Pulmonary artery endothelial cell (primary cell): Measurements from ENCODE around the gene FAM13A. TPM values are rescaled to one million over a fixed set of nuclear protein-coding genes. Genes with fewer than 3 reads are reported as not detected.
A peak's percentile ranks its signal among the peaks of the same experiment; 100 is the strongest.
"Not testable (repeated sequence)": the region's sequence is repeated elsewhere in the genome, so short reads cannot be mapped to it uniquely, and the experiment has no call there.

Source experiments
- DNase-seq: peaks from one replicate; pipeline ENCODE4 v3.0.0-alpha.2; 2011; ENCODE audit warnings: low read depth, low spot score
- total RNA-seq: library from RNA; depleted of rRNA; stranded (reverse); fragments of >200 nt; gene quantifications from 2 replicates; pipeline ENCODE4 v1.2.3, GENCODE V29; 2014

The FAM13A gene
- total RNA-seq, 1 donor from 2014 or later: 4.0 TPM

DNA sequence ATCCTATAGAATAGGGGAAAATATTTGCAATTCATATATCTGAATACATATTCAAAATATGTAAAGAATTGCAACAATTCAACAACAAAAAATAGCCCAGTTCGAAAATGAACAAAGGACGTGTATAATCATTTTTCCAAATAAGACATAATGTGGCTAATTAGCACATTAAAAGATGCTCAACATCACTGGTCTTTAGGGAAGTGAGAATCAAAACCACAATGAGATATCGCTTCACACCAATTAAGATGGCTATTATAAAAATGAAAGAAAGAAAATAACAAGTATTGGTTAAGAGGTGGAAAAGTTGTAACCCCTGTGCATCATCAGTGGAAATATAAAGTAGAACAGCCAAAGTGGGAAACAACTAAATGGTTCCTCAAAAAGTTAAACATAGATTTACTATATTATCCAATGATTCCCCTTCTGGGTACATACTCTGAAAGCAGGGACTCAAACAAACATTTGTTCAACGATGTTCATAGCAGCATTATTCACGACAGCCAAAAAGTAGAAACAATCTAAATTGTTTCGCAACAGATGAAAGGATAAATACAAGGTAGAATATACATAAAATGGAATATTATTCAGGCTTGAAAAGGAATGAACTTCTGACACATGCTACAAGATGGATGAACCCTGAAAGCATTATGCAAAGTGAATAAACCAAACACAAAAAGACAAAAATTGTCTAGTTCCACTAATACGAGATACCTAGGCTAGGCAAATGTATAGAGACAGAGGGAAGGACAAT, 12.7 kb downstream of the FAM13A start:
- no peak for DNase-seq

- DNase-seq: no peak
Measured at GRCh38 chr4:89042055-89042454, 14.9 kb downstream of the FAM13A start.

GRCh38 chr4:89039730-89040338, 17.2 kb downstream of the FAM13A start:
- DNase-seq: no peak

GRCh38 chr4:89036535-89036934, 20.4 kb downstream of the FAM13A start:
- no peak for DNase-seq

GRCh38 chr4:89031272-89031671, 25.7 kb downstream of the FAM13A start:
- no peak for DNase-seq

- no peak for DNase-seq
Measured at GRCh38 chr4:89029591-89029990, 27.4 kb downstream of the FAM13A start.

DNA sequence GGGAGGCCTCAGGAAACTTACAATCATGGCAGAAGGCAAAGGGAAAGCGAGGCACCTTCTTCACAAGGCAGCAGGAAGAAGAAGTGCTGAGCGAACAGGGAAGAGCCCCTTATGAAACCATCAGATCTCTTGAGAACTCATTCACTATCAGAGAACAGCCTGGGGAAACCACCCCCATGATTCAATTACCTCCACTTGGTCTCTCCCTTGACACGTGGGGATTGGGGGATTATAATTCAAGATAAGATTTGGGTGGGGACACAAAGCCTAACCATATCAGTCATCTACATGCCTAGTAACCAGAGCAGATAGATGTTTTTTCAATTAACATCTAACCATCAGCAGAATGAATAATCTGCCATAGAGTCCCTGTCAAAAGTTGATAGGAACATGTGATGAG, 30.4 kb downstream of the FAM13A start:
- DNase-seq: no peak

DNA sequence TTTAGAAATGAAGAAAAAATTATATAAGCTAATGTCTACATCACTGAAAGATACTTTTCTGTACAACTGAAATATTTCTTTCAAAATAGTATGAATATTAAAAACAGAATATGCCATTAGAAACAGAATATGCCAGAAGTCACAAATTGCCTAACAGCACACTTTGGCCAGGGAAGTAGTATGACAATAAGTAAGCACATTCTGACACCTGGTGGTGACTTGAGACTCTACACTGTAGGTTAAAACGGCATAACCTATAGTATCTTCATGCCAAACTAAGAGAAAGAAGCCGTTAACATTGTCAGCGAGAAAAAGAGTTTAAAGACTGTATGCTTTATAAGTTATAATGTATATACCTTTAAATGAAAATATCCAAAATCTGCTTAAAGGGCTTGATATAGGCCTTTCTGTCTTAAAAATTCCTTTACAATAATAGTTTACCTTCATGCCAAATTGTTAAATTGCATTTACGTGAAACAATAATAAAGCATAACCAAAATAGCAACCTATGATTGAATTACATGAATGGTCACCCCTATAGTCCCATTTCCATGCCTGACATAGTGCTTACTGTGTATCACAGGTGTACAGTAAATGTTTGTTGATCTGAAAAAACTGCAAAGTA, 32.8 kb downstream of the FAM13A start:
- peak; percentile 49 for DNase-seq

- no peak for DNase-seq
Measured at GRCh38 chr4:89023140-89023539, 33.8 kb downstream of the FAM13A start.

DNA sequence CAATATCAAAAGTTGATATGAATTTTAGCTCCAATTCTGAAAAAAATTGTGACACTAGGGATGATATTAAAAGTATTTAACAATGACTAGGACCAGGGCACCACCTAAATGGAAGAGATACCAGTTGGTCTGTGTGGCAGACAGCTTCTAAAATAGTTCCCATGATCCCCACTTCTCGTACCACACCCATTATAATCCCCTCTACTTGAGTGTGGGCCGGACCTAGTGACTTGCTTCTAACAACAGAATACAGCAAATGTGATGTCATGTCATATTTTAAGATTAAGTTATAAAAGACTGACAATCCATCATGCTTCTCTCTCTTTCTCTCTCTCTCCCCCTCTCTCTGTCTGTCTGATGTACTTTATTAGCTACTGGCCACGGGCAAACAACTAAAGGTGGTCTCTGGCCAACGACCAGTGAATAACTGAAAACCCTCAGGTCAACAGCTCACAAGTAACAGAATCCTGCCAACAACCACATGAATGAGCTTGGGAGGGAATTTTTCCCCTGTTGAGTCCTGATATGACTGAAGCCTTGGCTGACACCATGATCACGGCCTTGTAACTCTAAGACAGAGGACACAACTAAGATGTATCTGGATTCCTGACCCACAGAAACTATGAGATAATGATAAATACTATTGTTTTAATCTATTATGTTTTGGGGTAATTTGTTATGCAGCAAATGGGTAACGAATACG, 34.4 kb downstream of the FAM13A start:
- no peak for DNase-seq

- DNase-seq: no peak
Measured at GRCh38 chr4:89021684-89022083, 35.3 kb downstream of the FAM13A start.

DNA sequence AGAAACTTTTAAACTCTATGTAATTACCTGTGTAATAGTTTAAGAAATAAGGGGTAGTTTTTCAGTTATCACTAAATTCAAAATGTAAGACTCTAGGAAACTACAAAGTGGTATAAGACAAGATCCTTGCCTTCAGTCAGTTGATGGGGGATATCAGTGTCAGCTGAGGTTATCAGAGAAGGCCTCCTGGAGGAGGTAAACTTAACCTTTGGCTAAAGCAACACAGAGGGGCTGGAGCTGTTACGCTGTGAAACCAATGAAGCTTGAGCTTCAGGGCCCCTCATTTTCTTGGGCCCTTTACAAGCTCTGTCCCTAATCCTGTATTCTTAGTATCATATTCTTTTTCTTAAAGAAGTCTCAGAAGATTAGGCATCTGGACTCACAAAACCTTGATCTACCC, 35.9 kb downstream of the FAM13A start:
- DNase-seq: no peak

- DNase-seq: not testable (repeated sequence)
Measured at GRCh38 chr4:89014897-89015296, 42.1 kb downstream of the FAM13A start.

DNA sequence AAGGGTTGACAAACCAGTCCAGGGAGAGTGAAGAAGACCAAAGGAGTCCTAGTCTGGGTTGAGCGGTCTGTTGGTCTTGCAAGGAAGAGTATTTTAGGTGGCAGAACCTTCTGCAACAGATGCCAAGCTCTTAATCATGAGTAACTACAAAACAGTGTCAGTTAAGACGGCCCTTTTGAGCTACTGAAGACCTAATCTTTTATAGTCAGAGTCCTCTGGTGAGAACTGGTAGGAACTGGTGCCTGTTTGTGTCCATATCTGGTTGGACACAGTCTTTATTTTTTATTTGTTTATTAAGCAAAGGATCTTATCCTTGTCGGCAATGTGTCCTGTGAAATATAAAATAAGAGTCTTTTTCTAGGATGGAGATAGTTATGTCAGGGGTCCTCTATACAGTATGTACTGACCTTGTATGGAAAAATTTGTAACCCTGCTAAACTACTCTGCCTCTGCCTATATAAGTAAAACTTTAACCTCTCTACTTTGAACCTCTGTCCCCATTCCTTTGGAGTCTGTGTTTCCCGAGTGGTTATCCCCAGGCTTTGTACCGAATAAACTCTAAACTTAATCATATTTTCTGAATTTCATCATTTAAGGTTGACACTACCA, 47.1 kb downstream of the FAM13A start:
- no peak for DNase-seq

GRCh38 chr4:89009115-89009514, 47.9 kb downstream of the FAM13A start:
- DNase-seq: no peak

DNA sequence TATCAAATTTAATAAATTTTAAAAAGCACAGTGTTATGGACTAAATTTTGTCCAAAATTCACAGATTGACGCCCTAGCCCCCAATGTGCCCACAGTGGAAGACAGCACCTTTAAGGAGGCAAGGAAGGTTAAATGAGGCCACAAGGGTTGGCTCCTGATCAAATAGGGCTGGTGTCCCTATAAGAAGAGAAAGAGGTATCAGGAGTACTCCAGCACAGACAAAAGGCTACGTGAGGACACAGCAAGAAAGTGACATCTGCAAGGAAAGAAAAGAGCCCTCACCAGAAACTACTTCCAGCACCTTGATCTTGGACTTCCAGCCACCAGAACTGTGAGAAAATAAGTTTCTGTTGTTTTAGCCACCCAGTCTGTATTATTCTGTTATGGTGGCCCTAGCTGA, 48.8 kb downstream of the FAM13A start:
- DNase-seq: no peak

DNA sequence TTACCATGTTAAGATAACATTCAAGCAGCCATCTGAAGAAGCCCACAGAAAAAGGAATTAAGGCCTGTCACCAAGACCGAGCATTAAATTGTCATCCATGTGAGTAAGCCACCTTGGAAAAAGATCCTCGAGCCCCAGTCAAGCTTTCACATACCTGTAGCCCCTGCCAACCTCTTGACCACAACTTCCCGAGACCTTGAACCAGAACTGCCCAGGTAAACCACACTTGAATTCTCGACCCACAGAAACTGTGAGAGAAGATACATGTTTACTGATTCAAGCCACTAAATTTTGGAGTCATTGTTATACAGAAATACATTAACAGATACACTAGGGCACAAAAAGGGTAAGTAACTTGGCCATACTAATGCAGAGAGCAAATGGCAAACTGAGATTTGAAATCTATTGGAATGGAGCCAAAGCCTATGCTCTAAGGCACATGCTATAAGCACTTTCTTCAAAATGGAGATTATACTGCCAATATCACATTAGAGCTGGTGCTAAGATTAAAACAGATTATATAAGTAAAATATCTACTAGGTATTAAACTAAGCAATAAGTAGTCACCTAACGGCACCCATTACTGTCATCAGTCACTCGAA, 49.5 kb downstream of the FAM13A start:
- no peak for DNase-seq

GRCh38 chr4:89006307-89006706, 50.7 kb downstream of the FAM13A start:
- DNase-seq: no peak

DNA sequence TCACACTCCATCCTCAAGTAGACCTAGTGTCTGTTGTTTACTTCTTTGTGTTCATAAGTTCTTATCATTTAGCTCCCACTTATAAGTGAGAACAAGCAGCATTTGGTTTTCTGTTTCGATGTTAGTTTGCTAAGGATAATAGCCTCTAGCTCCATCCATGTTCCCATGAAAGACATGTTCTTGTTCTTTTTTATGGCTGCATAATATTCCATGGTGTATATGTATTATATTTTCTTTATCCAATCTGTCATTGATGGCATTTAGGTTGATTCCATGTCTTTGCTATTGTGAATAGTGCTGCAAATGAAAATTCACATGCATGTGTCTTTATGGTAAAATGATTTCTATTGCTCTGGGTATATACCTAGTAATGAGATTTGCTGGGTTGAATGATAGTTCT, 51.9 kb downstream of the FAM13A start:
- DNase-seq: not testable (repeated sequence)

DNA sequence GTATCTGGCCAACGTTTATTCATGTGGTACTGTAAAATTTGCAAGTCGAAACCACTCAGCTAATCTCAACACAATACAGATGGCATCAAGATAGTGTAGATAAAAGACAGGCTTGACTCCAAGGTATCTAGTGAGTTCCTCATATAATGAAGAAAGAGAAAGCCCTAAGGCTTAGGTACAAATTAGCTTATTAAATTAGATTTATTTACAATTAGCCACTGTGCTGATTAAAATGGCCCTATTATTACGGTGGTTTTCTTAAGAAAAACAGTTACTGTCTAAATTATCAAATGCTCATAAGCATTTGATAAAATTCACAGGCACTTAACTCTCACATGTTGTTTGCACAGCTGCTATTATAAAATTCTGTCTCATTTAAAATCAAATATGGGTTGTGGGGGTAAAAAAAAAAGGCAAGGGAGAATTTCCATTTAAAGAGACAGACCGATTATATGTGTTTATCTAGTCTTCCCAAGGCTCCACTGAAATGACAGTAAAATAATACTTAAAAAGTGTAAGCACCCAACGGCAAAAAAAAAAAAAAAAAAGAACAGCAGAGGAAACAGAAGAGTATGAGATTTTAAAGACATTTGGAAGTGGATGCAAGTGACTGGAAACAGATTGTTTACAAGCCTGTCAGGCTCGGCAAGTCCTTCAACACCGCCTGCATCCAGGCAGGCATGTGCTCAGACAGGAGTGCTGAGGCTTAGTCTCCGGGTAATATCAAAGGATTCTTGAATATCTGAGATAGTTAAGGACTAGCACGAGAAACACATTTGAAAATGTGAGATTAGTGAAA, 55.1 kb downstream of the FAM13A start:
- DNase-seq: no peak
